Osteocyte (in vitro differentiated cells): ENCODE results near the gene KIR3DL2. TPM values are rescaled to one million over a fixed set of nuclear protein-coding genes. Genes with fewer than 3 reads are reported as not detected.
"Not testable (repeated sequence)": the region's sequence is repeated elsewhere in the genome, so short reads cannot be mapped to it uniquely, and the experiment has no call there.

ENCODE experiments used
- DNase-seq: peaks from one replicate; pipeline ENCODE4 v3.0.0; 2021; ENCODE audit warnings: mixed read lengths; ENCODE audit not compliant: unreplicated experiment; ENCODE audit errors: extremely low spot score
- H3K27ac Mint-ChIP-seq: one replicate; pipeline ENCODE4 v1.8.0; 2021; ENCODE audit warnings: mild to moderate bottlenecking, mixed read lengths; ENCODE audit not compliant: unreplicated experiment
- H3K27me3 Mint-ChIP-seq: one replicate; pipeline ENCODE4 v1.8.0; 2021; ENCODE audit warnings: mixed read lengths; ENCODE audit not compliant: unreplicated experiment
- H3K36me3 Mint-ChIP-seq: one replicate; pipeline ENCODE4 v1.8.0; 2021; ENCODE audit warnings: mixed read lengths; ENCODE audit not compliant: unreplicated experiment
- H3K4me1 Mint-ChIP-seq: one replicate; pipeline ENCODE4 v1.8.0; 2021; ENCODE audit warnings: mixed read lengths; ENCODE audit not compliant: unreplicated experiment
- H3K4me3 Mint-ChIP-seq: one replicate; pipeline ENCODE4 v1.8.0; 2021; ENCODE audit warnings: mild to moderate bottlenecking, moderate library complexity, mixed read lengths; ENCODE audit not compliant: unreplicated experiment
- H3K9me3 Mint-ChIP-seq: one replicate; pipeline ENCODE4 v1.8.0; 2021; ENCODE audit warnings: mixed read lengths; ENCODE audit not compliant: unreplicated experiment
- total RNA-seq: library from RNA; stranded (reverse); gene quantifications from 2 replicates; pipeline ENCODE4 v1.2.1, GENCODE V29; 2021
- TF ChIP-seq, protein P1 (sequence below): fragments of 200-600 bp; sonication (generic); IDR thresholded peaks from 2 replicates; pipeline ENCODE4 v1.5.0; 2021; ENCODE audit warnings: antibody characterized with exemption, mild to moderate bottlenecking, moderate library complexity

KIR3DL2 gene
- total RNA-seq, 1 donor from 2014 or later, result not detected

DNA sequence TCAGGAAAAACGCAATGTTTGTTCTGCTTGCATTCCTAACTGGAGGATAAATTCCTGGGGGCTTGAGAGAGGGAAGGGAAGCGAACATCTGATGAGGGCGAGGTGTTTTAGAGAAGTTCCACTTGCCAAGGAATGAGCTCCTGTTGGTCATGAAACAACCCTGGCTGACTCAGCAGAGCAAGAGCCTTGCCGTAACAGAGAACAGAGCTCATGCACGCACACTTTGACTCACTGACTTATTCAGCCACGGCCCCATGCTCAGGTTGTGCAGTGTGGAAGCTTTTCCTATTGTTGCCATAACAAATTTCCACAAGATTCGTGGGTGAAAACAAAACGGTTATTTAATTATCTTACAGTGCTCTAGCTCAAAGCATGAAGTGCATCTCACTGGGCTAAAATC is 7.1 kb upstream of the KIR3DL2 start:
- H3K9me3 Mint-ChIP-seq, result peaks cover 38% of the 10 kb centered on the region
- H3K36me3 Mint-ChIP-seq, H3K27ac Mint-ChIP-seq, H3K27me3 Mint-ChIP-seq, DNase-seq, H3K4me1 Mint-ChIP-seq, H3K4me3 Mint-ChIP-seq: not testable (repeated sequence)

DNA sequence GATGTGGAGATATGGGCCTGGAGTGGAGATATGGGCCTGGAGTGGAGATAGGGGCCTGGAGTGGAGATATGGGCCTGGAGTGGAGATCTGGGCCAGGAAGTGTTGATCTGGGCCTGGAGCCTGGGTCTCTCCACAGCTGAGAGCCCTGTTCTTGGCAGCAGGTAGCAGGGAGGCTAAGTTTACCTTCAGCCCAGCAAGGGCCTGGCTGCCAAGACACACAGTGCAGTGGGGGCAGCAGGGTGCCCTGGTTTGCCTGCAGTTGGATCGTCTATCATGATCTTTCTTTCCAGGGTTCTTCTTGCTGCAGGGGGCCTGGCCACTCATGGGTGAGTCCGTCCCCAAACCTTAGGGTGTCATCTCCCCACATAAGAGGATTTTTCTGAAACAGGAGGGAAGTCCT is 687 bp downstream of the KIR3DL2 start:
- no peak for DNase-seq
- TF ChIP-seq, protein P1, sequence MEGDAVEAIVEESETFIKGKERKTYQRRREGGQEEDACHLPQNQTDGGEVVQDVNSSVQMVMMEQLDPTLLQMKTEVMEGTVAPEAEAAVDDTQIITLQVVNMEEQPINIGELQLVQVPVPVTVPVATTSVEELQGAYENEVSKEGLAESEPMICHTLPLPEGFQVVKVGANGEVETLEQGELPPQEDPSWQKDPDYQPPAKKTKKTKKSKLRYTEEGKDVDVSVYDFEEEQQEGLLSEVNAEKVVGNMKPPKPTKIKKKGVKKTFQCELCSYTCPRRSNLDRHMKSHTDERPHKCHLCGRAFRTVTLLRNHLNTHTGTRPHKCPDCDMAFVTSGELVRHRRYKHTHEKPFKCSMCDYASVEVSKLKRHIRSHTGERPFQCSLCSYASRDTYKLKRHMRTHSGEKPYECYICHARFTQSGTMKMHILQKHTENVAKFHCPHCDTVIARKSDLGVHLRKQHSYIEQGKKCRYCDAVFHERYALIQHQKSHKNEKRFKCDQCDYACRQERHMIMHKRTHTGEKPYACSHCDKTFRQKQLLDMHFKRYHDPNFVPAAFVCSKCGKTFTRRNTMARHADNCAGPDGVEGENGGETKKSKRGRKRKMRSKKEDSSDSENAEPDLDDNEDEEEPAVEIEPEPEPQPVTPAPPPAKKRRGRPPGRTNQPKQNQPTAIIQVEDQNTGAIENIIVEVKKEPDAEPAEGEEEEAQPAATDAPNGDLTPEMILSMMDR, result no peak
- Mint-ChIP-seq H3K36me3 (no peaks in the 10 kb centered on the region), H3K4me3 (no peak overlapping the region), H3K9me3 (peaks cover 51% of the 10 kb centered on the region), H3K27me3 (no peaks in the 10 kb centered on the region), H3K4me1 (no peaks in the 10 kb centered on the region), H3K27ac (no peak overlapping the region)

DNA sequence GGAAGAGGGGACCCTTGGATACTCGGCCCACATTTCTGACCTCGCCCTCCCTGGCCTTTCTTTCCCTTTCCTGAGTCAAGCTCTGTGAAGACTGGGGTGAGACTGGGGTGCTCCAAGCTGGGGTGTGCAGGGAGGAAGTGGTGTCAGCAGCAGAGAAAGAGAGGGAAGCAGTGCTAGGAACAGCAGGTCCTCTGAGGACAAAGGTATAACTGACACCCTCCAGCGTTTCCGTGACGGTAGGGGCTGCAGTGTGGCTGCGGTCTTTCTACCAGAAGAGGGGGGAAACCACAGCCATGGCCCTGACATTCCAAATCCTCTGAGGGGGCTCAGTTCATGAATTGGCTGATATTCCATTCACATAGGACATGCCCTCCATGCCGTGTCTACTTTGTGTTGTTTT is 1.1 kb downstream of the KIR3DL2 start:
- Mint-ChIP-seq H3K27me3 (no peaks in the 10 kb centered on the region), H3K4me1 (no peaks in the 10 kb centered on the region), H3K36me3 (no peaks in the 10 kb centered on the region), H3K27ac (no peak overlapping the region), H3K4me3 (no peak overlapping the region), H3K9me3 (peaks cover 49% of the 10 kb centered on the region)
- TF ChIP-seq, protein P1, result no peak
- no peak for DNase-seq

DNA sequence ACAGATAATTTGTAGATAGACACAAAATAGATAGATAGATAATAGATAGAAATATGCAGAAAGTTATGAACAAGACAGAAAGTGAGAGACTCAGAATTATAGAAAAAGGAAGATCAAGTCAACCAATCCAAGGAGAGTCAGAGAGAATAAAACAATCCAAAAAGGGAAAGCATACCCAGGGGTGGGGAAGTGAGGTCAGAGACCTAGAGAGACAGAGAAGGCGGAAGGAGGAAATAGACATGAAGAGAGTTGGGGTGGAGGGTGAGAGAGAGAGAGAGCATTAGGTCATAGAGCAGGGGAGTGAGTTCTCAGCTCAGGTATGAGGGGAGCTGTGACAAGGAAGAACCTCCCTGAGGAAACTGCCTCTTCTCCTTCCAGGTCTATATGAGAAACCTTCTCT is 5.0 kb downstream of the KIR3DL2 start:
- H3K4me3 Mint-ChIP-seq, DNase-seq, H3K27me3 Mint-ChIP-seq, H3K4me1 Mint-ChIP-seq, H3K27ac Mint-ChIP-seq, H3K36me3 Mint-ChIP-seq: not testable (repeated sequence)
- peaks cover 40% of the 10 kb centered on the region for H3K9me3 Mint-ChIP-seq

DNA sequence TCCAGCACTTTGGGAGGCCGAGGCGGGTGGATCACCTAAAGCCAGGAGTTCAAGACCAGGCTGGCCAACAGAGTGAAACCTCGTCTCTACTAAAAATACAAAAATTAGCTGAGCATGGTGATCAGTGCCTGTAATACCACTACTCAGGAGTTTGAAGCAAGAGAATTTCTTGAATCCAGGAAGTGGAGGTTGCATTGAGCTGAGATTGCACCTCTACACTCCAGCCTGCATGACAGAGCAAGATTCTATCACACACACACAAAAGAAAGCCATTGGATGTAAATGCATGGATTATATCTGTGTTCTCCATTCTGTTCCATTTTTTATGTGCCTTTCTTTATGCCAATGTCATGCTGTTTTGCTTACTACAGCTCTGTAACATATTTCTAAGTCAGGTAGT is 8.2 kb downstream of the KIR3DL2 start:
- H3K36me3 Mint-ChIP-seq, H3K4me1 Mint-ChIP-seq, H3K4me3 Mint-ChIP-seq, H3K27ac Mint-ChIP-seq, H3K27me3 Mint-ChIP-seq, DNase-seq: not testable (repeated sequence)
- peaks cover 43% of the 10 kb centered on the region for H3K9me3 Mint-ChIP-seq

DNA sequence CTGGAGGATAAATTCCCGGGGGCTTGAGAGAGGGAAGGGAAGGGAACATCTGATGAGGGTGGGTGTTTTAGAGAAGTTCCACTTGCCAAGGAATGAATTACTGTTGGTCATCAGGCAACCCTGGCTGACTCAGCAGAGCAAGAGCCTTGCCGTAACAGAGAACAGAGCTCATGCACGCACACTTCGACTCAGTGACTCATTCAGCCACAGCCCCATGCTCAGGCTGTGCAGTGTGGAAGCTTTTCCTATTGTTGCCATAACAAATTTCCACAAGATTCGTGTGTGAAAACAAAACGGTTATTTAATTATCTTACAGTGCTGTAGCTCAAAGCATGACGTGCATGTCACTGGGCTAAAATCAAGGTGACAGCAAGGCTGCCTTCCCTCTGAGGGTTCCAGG is 9.2 kb downstream of the KIR3DL2 start:
- H3K36me3 Mint-ChIP-seq, H3K27me3 Mint-ChIP-seq, H3K27ac Mint-ChIP-seq, DNase-seq, H3K4me1 Mint-ChIP-seq, H3K4me3 Mint-ChIP-seq: not testable (repeated sequence)
- peaks cover 38% of the 10 kb centered on the region for H3K9me3 Mint-ChIP-seq

DNA sequence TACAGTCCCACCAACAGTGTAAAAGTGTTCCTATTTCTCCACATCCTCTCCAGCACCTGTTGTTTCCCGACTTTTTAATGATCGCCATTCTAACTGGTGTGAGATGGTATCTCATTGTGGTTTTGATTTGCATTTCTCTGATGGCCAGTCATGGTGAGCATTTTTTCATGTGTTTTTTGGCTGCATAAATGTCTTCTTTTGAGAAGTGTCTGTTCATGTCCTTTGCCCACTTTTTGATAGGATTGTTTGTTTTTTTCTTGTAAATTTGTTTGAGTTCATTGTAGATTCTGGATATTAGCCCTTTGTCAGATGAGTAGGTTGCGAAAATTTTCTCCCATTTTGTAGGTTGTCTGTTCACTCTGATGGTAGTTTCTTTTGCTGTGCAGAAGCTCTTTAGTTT is 13.2 kb downstream of the KIR3DL2 start:
- not testable (repeated sequence) for H3K27ac Mint-ChIP-seq, H3K27me3 Mint-ChIP-seq, H3K36me3 Mint-ChIP-seq, DNase-seq, H3K4me3 Mint-ChIP-seq, H3K4me1 Mint-ChIP-seq
- peaks cover 34% of the 10 kb centered on the region for H3K9me3 Mint-ChIP-seq

DNA sequence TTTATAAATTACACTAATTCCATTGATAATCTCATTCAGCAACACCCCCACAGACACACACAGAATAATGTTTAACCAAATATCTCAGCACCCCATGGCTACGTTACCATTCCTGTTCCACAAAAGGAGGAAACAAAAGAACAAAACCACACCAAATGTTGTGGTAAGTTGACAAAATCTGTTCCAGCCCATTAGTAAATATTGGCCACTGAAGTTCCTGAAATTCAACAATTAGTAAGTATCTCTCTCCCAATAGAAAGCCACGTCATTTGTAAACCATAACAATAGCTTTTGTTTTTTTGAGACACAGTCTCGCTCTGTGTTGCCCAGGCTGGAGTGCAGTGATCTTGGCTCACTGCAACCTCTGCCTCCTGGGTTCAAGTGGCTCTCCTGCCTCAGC is 21.5 kb downstream of the KIR3DL2 start:
- H3K36me3 Mint-ChIP-seq, result no peaks in the 10 kb centered on the region
- H3K27me3 Mint-ChIP-seq, result no peaks in the 10 kb centered on the region
- H3K9me3 Mint-ChIP-seq, result peaks cover 32% of the 10 kb centered on the region
- no peaks in the 10 kb centered on the region for H3K4me1 Mint-ChIP-seq
- no peak overlapping the region for H3K4me3 Mint-ChIP-seq
- H3K27ac Mint-ChIP-seq, result no peak overlapping the region
- TF ChIP-seq, protein P1, result no peak
- DNase-seq, result no peak
